H1 (cell line): ENCODE results near the gene SRGAP2. TPM values are rescaled to one million over a fixed set of nuclear protein-coding genes. Genes with fewer than 3 reads are reported as not detected.
"Not testable (repeated sequence)": the region's sequence is repeated elsewhere in the genome, so short reads cannot be mapped to it uniquely, and the experiment has no call there.

Experiments
- CTCF ChIA-PET: fragments of 300-600 bp; sonication (Branson Sonifier 250); formaldehyde crosslinking; loops from one replicate; lab custom pipeline; 2021; ENCODE audit not compliant: partially characterized antibody; lab: Charles Lee
- POLR2A ChIA-PET: fragments of 300-600 bp; sonication (Branson Sonifier 250); formaldehyde crosslinking; loops from one replicate; lab custom pipeline; 2021; ENCODE audit warnings: inconsistent platforms; ENCODE audit not compliant: partially characterized antibody; lab: Charles Lee
- DNase-seq, 2 experiments: peaks; one replicate each; pipeline versions ENCODE4 v3.0.0 to v3.0.0-alpha.2; 2010 to 2022; ENCODE audit warnings: low spot score in 2 of 2, low read depth in 1 of 2, mixed read lengths in 1 of 2
- FAIRE-seq: peaks from 2 replicates; lab custom pipeline; 2011; peaks lifted over from hg19 to GRCh38; lab: Jason Lieb, UNC
- H2AFZ ChIP-seq: 2 replicates; pipeline ENCODE4 v1.8.1; 2012; ENCODE audit warnings: low read length, inconsistent platforms
- H2AK5ac ChIP-seq: 2 replicates; pipeline ENCODE4 v1.6.1; 2013; ENCODE audit warnings: low read depth, low read length
- H2BK120ac ChIP-seq: replicated peaks from 2 replicates; pipeline ENCODE3; 2013; ENCODE audit warnings: low read depth, low read length, inconsistent platforms
- H2BK12ac ChIP-seq: 2 replicates; pipeline ENCODE4 v1.6.1; 2013; ENCODE audit warnings: low read depth, low read length
- H2BK15ac ChIP-seq: 2 replicates; pipeline ENCODE4 v1.6.1; 2013; ENCODE audit warnings: low read length
- H2BK20ac ChIP-seq: 2 replicates; pipeline ENCODE4 v1.6.1; 2013; ENCODE audit warnings: low read length
- H2BK5ac ChIP-seq: 2 replicates; pipeline ENCODE4 v1.6.1; 2013; ENCODE audit warnings: low read depth, low read length
- H3K14ac ChIP-seq: 2 replicates; pipeline ENCODE4 v1.6.1; 2013; ENCODE audit warnings: inconsistent platforms; ENCODE audit not compliant: insufficient read length
- H3K18ac ChIP-seq: 2 replicates; pipeline ENCODE4 v1.6.1; 2013; ENCODE audit warnings: low read length; ENCODE audit errors: extremely low read depth
- H3K23ac ChIP-seq: 2 replicates; pipeline ENCODE4 v1.6.1; 2013; ENCODE audit warnings: inconsistent platforms; ENCODE audit not compliant: insufficient read length
- H3K23me2 ChIP-seq: 2 replicates; pipeline ENCODE4 v1.6.1; 2013; ENCODE audit warnings: low read depth, low read length
- H3K27ac ChIP-seq: 2 replicates; pipeline ENCODE4 v1.6.1; 2011; ENCODE audit warnings: low read depth, low read length, inconsistent platforms
- H3K27me3 ChIP-seq, 4 experiments: replicated peaks in 1 of 4; 1 replicate in 1 of 4; 2 replicates in 3 of 4; pipeline versions ENCODE4 v1.6.1 to v1.8.1; 2011 to 2013; ENCODE audit warnings: low read length in 3 of 4, mild to moderate bottlenecking in 3 of 4, inconsistent platforms in 2 of 4, mixed read lengths in 2 of 4, moderate library complexity in 1 of 4; ENCODE audit not compliant: control insufficient read depth in 3 of 4, insufficient read depth in 3 of 4; ENCODE audit errors: extremely low read depth in 1 of 4
- H3K36me3 ChIP-seq, 4 experiments: 2 replicates each; pipeline versions ENCODE4 v1.6.1 to v1.8.1; 2011 to 2013; ENCODE audit warnings: mild to moderate bottlenecking in 4 of 4, low read length in 3 of 4, moderate library complexity in 2 of 4, control low read depth in 1 of 4, inconsistent platforms in 1 of 4; ENCODE audit not compliant: insufficient read depth in 4 of 4, control insufficient read depth in 2 of 4
- H3K4ac ChIP-seq: replicated peaks from 2 replicates; pipeline ENCODE3; 2013; ENCODE audit warnings: low read length, low read depth, mixed read lengths, inconsistent platforms; ENCODE audit not compliant: insufficient read length
- H3K4me1 ChIP-seq, 4 experiments: replicated peaks in 1 of 4; 1 replicate in 1 of 4; 2 replicates in 3 of 4; pipeline versions ENCODE4 v1.6.1 to v1.8.1; 2011 to 2013; ENCODE audit warnings: low read length in 3 of 4, inconsistent platforms in 2 of 4, mixed read lengths in 1 of 4; ENCODE audit not compliant: insufficient read depth in 4 of 4, control insufficient read depth in 3 of 4
- H3K4me2 ChIP-seq, 2 experiments: 2 replicates each; pipeline versions ENCODE4 v1.6.1 to v1.8.1; 2011 to 2013; ENCODE audit warnings: low read depth in 2 of 2, low read length in 2 of 2, control low read depth in 1 of 2, inconsistent platforms in 1 of 2, mild to moderate bottlenecking in 1 of 2; ENCODE audit not compliant: insufficient read depth in 1 of 2
- H3K4me3 ChIP-seq, 4 experiments: fragments of 200-600, 300-600 bp in 1 of 4; sonication (generic), shearing (Covaris generic), sonication (Bioruptor Twin) in 1 of 4; 2 replicates each; pipeline versions ENCODE4 v1.5.1 to v1.8.1; 2011 to 2016; ENCODE audit warnings: low read length in 4 of 4, low read depth in 3 of 4, control low read depth in 2 of 4, inconsistent platforms in 2 of 4, mild to moderate bottlenecking in 2 of 4, mixed read lengths in 1 of 4, moderate library complexity in 1 of 4; ENCODE audit not compliant: insufficient read depth in 2 of 4; ENCODE audit errors: extremely low read depth in 1 of 4
- H3K56ac ChIP-seq: replicated peaks from 2 replicates; pipeline ENCODE3; 2013; ENCODE audit warnings: low read depth, mild to moderate bottlenecking, mixed read lengths, low read length, inconsistent platforms; ENCODE audit not compliant: insufficient read length
- H3K79me1 ChIP-seq: 2 replicates; pipeline ENCODE4 v1.6.1; 2013; ENCODE audit warnings: low read depth, low read length, control low read depth
- H3K79me2 ChIP-seq, 2 experiments: 2 replicates each; pipeline versions ENCODE4 v1.6.1 to v1.8.1; 2012 to 2013; ENCODE audit warnings: low read length in 2 of 2, mild to moderate bottlenecking in 2 of 2, inconsistent platforms in 1 of 2; ENCODE audit not compliant: insufficient read depth in 2 of 2, control insufficient read depth in 1 of 2
- H3K9ac ChIP-seq, 4 experiments: replicated peaks in 1 of 4; 1 replicate in 1 of 4; 2 replicates in 3 of 4; pipeline versions ENCODE4 v1.6.1 to v1.8.1; 2011 to 2013; ENCODE audit warnings: low read depth in 3 of 4, low read length in 3 of 4, control low read depth in 2 of 4, mild to moderate bottlenecking in 2 of 4, moderate library complexity in 2 of 4, inconsistent platforms in 1 of 4; ENCODE audit errors: extremely low read depth in 1 of 4
- H3K9me3 ChIP-seq, 2 experiments: 2 replicates each; pipeline versions ENCODE4 v1.6.1 to v1.8.1; 2012 to 2013; ENCODE audit warnings: mild to moderate bottlenecking in 2 of 2, moderate library complexity in 2 of 2, control low read depth in 1 of 2, inconsistent platforms in 1 of 2, low read depth in 1 of 2, low read length in 1 of 2, mixed read lengths in 1 of 2; ENCODE audit not compliant: insufficient read depth in 2 of 2
- H4K20me1 ChIP-seq, 2 experiments: replicated peaks in 1 of 2; 2 replicates each; pipeline versions ENCODE3 to v1.8.1; 2011 to 2013; ENCODE audit warnings: inconsistent platforms in 2 of 2, low read length in 2 of 2, mild to moderate bottlenecking in 1 of 2; ENCODE audit not compliant: insufficient read depth in 2 of 2, control insufficient read depth in 1 of 2
- H4K5ac ChIP-seq: 2 replicates; pipeline ENCODE4 v1.6.1; 2013; ENCODE audit warnings: low read length, low read depth, mixed read lengths, inconsistent platforms; ENCODE audit not compliant: insufficient read length
- H4K8ac ChIP-seq: 2 replicates; pipeline ENCODE4 v1.8.0; 2013; ENCODE audit warnings: mild to moderate bottlenecking, moderate library complexity, low read length, inconsistent platforms; ENCODE audit not compliant: insufficient read depth; ENCODE audit errors: extremely low read depth
- H4K91ac ChIP-seq: replicated peaks from 2 replicates; pipeline ENCODE3; 2013; ENCODE audit warnings: low read length, mixed read lengths, inconsistent platforms; ENCODE audit not compliant: insufficient read length
- WGBS, 2 experiments: shearing (Covaris generic) in 1 of 2; methylation state at CpG; one replicate each; pipeline versions ENCODE4 v1.1.6 to v1.1.7; 2013 to 2015; ENCODE audit warnings: low lambda C conversion rate in 2 of 2, mixed read lengths in 2 of 2, inconsistent platforms in 1 of 2, low coverage in 1 of 2, missing lambda C conversion rate in 1 of 2; ENCODE audit not compliant: insufficient replicate concordance in 2 of 2, insufficient coverage in 1 of 2, insufficient read length in 1 of 2; ENCODE audit errors: extremely low coverage in 1 of 2, missing lambda C conversion rate in 1 of 2; 5-methylcytosine and 5-hydroxymethylcytosine counted together
- polyA plus RNA-seq, 7 experiments: library from polyadenylated mRNA; depleted of rRNA in 3 of 7; stranded (reverse) in 5 of 7; unstranded in 2 of 7; fragments of >200 nt in 5 of 7; fragments of 200-250 nt in 2 of 7; gene quantifications; 1 replicate in 5 of 7; 2 replicates in 1 of 7; 4 replicates in 1 of 7; pipeline versions ENCODE4 v1.2.1 to v1.2.3, GENCODE V29; 2011 to 2013; ENCODE audit warnings: missing spikeins in 2 of 7, mixed read lengths in 2 of 7
- total RNA-seq: library from RNA; stranded (reverse); fragmentation: NEBNext Ultra II Directional; extraction: Animal tissue kit (Norgen Biotek cat#: 25700); gene quantifications from 2 replicates; pipeline ENCODE4 v1.2.1, GENCODE V29; 2021

SRGAP2 gene
- total and polyA plus RNA-seq, 2 of the 8 experiments (the other 6 are each of a cell fraction or from before 2014, with no cell fraction given), result 10.8 to 54.0 TPM

GRCh38 chr1:206234189-206234916 lies 31.0 kb downstream of the SRGAP2 start:
- H3K18ac ChIP-seq, POLR2A ChIA-PET, H3K27ac ChIP-seq, H4K91ac ChIP-seq, H2BK12ac ChIP-seq, H3K79me2 ChIP-seq, H2BK20ac ChIP-seq, H3K79me1 ChIP-seq, H3K27me3 ChIP-seq, H2BK15ac ChIP-seq, H3K4me1 ChIP-seq, H3K36me3 ChIP-seq, H3K9me3 ChIP-seq, H3K14ac ChIP-seq, DNase-seq, H2AK5ac ChIP-seq, H3K9ac ChIP-seq, H3K23me2 ChIP-seq, FAIRE-seq, H3K56ac ChIP-seq, H3K4me2 ChIP-seq, H4K20me1 ChIP-seq, H2AFZ ChIP-seq, H3K23ac ChIP-seq, CTCF ChIA-PET, H3K4ac ChIP-seq, H3K4me3 ChIP-seq, H4K5ac ChIP-seq, H4K8ac ChIP-seq, H2BK120ac ChIP-seq, H2BK5ac ChIP-seq: not testable (repeated sequence)
- WGBS, 2 experiments, result 77% methylated on average over 3 of the region's 3 CpGs; no CpG with 5 or more reads in 1 of the 2 experiments

- H2AK5ac ChIP-seq, H3K4me2 ChIP-seq, H2BK5ac ChIP-seq, H3K4me1 ChIP-seq, H3K23ac ChIP-seq, H3K56ac ChIP-seq, H3K27ac ChIP-seq, H2BK120ac ChIP-seq, H3K9me3 ChIP-seq, CTCF ChIA-PET, H4K91ac ChIP-seq, H3K79me1 ChIP-seq, H2AFZ ChIP-seq, H4K8ac ChIP-seq, H4K20me1 ChIP-seq, H2BK12ac ChIP-seq, H3K36me3 ChIP-seq, H3K79me2 ChIP-seq, H2BK15ac ChIP-seq, H3K14ac ChIP-seq, H3K4me3 ChIP-seq, H3K18ac ChIP-seq, H3K4ac ChIP-seq, H3K9ac ChIP-seq, H4K5ac ChIP-seq, H3K27me3 ChIP-seq, H3K23me2 ChIP-seq, POLR2A ChIA-PET, DNase-seq, H2BK20ac ChIP-seq, FAIRE-seq: not testable (repeated sequence)
- no CpG with 5 or more reads among the region's 2 CpGs for WGBS, 2 experiments
Observed at GRCh38 chr1:206235190-206235589, 31.8 kb downstream of the SRGAP2 start.
